SW480 (cell line): Measurements from ENCODE around the gene SGMS1.
A peak's percentile ranks its signal among the peaks of the same experiment; 100 is the strongest.
"Not testable (repeated sequence)": the region's sequence is repeated elsewhere in the genome, so short reads cannot be mapped to it uniquely, and the experiment has no call there.

Source experiments
- DNase-seq: peaks from one replicate; pipeline ENCODE4 v3.0.0-alpha.2; 2016; ENCODE audit warnings: low spot score

SGMS1 gene

DNA sequence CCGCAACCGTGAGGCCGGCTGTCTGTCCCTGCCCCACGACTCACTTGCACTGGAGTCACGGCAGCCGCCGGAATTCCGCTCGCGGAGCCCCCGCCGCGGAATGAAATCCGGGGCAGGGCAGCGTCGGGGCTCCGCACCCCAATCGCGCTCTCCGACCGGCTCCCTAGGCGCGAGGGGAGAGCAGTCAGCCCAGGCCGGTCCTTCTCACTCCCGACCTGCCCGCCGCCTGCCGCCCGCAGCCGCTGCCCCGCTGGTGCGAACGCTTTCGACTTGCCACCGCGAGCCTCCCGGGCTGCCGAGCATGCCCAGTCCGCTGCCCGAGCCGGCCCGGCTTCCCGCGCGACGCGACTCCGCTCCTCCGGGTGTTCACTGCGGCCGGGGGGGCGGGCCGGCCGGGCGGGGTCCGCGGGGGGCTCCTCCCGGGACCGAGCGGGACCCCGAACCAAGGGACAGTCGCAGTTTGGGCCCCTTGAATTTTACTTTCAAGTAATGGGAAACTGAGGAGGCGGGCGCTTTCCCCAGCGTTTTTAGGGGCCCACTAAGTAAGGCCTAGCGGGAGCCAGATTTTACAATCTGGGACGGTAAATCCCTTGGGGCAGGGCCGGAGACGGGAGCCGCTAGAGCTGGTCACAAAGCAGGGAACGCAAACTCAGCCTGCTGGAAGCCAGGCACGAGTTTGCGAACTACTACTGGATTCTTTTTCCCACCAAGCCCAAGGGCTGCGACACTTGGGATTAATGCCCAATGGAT, at the start of gene SGMS1:
TSS of gene SGMS1 (minus strand) at position 294 of the 750 bp plus-strand sequence. CDS start 279,842 bp downstream, outside the sequence.
- DNase-seq, result peak; percentile 84

DNA sequence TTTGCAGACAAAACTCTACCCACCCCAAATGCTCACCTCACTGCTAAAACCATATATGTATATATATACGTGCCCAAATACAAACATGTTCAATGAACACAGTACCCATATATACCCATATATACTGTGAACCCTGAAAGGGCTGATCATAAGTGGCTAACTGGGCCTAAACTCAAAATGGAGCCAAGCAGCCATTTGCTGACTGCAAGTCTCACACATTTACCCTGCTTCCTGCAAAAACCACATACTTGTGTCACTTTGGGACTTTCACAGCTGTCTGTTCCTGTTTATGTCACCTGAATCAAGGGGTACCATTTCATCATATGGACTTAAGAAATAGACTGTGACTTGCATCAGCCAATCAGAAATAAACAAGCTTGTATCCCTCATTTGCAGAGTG, 48.4 kb upstream of the SGMS1 start:
- DNase-seq, result not testable (repeated sequence)

DNA sequence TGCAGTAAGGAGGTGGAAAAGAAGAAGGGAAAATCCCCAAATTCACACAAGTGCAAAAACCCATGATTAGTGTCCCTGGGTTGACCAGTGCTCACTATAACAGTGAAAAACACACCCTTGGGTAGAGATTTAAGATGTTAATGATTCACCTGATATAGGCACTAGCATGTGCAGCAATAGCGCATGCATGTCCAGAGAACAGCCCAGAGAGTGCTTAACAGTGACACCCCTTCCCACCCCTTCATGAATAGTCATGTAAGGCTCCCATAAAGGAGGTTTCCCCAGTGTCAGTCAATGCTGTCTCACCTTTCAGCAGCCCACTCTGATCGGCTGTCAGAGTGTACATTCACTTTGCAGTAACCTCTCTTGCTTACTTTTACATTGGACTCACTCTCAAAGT, 47.9 kb upstream of the SGMS1 start:
- not testable (repeated sequence) for DNase-seq

DNA sequence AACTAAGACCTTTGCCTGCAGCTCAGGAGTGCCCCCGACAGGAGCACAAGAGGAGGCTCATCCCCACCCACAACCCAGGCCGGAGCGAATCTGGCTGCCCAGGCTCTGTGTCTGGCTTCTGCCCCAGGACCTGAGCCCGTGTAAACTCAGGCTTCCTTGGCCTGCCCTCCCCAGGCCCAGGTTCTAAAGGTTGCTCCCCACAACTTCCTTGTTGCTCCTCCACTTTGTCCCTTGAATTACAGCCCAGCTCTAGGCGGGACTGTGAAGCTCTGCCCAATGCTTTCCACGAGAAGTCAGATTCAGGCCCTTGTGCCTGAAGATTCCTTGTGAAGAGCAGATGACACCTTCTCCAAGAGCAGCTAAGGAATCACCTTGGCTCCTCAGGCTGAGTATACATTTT, 46.2 kb upstream of the SGMS1 start:
- DNase-seq, result not testable (repeated sequence)

DNA sequence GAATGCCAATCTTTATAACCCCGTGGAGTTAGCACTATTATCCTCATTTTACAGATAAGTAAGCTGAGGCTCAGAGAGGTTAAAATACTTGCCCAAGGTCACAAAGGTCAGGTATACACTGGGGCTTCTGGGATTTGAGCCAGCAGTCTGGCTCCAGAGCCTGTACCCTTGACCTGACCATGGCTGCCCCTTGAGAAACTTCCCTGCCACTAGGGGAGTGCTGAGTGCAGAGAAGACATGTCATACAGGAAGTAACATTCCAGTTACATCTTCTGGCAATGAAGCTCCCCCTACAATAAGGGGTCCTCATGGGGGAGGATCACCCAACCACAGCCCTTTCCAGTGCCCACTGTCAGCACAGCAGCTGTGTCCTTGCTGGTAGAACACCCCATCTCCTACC, 43.6 kb upstream of the SGMS1 start:
- DNase-seq, result not testable (repeated sequence)

DNA sequence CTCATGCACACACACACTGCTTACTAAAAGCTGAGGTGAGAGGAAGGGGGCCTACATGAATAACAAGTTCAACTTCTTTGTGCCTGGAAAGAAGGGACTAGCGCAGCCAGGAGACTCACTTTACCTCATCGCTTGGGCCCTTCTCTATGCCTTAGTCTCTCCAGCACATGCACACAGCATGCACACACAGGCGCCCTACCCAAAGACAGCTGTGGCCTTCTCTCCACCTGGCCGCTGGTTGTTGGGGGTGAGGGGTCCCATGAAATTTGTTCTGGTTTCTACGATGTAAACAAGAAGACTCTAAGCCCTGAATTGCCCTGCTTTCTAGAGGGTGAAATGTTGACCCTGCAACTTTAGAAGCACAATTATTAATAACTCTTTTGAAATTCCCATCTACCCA, 38.7 kb upstream of the SGMS1 start:
- DNase-seq, result not testable (repeated sequence)

DNA sequence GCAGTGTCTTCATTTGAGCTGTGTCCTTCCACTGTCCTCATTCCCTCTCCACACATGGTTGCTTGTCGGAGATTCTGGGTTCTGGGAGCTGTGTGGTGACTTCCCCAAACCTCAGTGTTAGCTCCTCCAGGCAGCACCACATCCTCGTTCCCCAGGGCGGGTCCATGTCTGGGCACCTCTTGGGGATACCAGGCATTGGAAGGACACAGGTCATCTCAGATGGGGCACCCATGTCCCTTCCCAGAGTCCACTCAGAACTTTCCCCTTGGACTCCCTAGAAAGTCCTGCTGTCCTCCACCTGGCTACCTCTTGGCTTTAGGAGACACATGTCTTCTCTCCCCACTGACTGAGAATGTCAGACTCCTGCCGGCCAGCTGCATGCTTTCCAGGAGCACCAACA, 37.8 kb upstream of the SGMS1 start:
- DNase-seq, result not testable (repeated sequence)

DNA sequence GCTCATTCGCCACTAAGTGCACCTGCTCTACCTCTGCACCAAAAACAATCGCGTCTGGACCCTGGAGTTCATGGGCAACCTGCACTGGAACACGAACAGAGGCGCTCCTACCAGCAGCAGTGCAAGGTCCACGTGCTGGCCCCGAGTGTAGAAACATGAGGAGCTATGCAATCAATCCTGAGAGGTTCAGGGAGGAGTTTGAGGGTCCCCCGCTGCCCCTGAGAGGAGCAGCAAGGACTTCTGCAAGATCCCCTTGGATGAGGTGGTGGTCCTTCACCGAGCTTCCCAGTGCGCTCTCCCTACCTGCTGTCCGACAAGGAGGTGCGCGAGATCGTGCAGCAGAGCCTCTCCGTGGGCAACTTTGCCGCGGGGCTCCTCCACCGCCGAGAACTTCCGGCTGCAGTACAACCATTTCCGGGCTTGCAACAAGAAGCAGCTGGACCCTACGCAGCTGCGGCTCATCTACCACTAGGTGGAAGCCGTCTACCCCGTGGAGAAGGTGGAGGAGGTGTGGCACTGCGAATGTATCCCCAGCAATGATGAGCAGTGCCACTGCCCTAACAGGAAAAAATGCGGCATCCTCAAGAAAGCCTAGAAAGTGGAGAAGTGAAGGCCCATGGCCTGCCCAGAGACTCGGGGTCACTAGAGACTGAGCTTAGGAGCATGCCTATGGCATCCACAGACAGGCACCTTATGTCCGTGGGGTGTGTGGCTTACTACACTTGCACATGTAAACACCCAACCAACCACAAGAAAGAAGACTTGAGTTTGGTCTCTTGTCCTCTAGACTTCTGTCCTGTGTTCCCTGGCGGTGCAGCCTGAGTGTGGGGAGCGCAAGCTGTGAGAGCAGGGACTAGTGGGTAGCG, 36.3 kb upstream of the SGMS1 start:
- peak; percentile 11 for DNase-seq

DNA sequence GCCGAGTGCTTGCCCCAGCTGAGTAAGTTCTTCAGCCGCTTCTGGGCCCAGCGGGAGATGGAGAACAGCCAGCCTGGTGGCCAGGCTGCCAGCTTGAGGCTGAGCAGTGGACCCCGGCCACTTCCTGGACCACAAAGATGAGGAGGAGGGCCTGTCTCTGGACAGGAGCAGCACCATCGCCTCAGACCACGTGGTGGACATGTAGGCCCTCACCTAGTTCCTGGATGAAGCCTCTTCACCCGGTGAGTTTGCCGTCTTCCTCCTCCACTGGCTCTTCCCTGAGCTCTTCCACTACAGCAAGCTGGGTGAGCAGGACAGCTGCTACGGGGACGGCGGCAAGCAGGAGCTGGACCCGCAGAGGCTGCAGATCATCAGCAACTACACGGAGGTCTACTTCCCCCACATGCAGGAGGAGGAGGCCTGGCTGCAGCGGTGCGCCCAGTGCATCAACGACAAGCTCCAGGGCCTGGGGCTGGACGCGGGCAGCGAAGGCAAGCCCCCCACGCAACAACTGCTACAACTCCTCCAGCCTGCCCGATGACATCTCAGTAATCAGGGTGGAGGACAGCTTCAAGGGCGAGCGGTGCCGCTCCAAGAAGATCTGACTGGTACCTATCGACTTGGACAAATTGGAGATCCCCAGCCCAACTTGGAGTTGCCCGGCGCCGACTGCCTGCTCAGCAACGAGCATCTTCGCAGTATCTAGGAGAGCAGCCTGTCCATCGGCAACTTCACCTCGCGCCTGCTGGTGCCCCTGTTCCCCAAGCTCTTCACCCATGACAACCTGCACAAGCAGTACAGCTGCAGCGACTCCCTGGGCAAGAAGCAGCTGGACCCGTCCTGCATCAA, 35.5 kb upstream of the SGMS1 start:
- not testable (repeated sequence) for DNase-seq

DNA sequence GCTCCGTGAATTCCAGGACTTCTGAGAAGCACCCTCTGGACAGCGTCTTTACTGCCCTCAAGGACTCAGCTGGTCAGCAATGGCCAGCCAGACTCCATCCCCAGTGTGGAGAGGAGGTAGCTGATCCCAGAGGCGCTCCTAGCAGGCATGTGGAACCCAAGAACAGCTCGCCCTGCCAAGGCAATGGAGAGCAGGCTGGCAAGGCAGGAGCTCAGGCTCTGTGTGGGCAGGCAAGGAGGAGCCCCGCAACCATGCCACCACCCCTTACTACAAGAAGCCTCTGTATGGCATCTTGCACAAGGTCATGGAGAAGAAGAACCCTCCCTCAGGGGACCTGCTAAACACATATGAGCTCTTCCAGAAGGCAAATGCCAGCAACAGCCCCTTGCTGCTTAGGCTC, 34.4 kb upstream of the SGMS1 start:
- no peak for DNase-seq

DNA sequence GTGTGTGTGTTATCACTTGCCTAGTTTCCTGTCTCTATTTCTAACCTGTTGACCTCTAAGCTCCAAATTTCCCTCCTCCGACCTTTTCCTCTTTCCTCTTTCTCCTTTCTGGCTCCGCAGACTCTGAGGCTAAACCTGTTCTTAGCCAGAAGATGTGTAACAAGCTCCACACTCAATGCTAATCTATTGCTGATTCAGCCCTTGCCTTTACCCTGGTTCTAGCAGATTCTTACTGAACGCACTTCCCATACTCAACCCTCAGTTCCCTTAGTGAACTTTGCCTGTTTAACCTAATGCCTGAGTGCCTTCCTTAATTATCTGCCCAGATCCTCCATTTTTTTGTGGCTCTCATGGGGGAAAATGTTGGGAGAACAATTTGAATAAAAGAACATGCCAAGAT, 30.0 kb upstream of the SGMS1 start:
- no peak for DNase-seq

DNA sequence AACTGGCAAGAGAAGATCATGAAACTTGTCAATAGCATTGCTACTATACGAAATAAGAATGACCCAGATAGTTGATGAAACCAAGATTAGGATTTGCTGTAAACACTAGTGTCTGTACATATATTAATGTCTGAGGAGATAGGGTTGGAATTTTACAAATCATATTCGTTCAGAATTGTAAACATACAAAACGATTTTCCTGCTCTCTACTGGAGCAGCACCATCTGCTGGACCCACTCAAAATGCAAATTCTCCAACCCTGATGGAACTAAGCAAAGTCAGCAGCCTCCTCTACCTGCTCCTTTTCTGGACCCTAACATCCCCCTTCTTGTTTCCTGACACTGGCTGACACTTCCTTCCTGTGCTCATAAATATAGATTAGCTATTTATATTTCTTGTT, 29.4 kb upstream of the SGMS1 start:
- no peak for DNase-seq

DNA sequence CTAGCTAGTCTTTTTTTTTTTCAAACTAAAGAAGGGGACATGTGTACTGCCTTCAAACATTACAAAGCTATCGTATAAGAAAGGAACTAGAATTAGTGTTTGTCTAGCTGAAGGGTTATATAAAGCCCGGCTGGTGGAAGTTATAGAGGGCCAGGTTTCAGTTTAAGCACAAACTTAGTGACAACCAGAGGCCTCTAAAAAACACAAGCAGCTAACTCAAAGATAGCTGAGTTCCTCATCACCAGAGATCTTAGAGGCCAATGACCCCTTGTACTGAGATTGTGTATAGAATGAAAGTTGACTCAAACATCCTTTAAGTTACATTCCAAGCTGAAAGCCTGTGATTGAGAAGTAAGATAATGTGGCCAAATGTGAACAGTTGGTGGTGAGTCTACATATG, 28.1 kb upstream of the SGMS1 start:
- DNase-seq, result no peak

DNA sequence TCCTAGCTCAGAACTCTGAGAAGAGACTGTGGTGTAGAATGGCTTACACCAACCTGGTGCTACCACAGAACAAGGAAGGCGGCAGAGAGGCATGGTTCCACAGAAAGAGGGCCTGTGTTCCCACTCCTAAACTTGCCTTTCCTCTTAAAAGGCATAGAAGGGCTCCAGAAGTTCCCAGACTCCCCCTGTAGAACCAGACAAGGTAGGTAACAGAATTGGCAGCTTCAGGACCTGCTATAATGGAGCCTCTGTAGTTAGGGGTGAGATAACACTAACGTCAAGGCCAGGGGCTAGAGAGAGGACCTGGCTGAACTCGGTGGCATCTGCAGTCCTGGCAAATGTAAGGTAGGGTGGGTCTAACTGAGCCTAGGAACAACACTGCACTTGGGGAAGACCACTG, 26.7 kb upstream of the SGMS1 start:
- no peak for DNase-seq

DNA sequence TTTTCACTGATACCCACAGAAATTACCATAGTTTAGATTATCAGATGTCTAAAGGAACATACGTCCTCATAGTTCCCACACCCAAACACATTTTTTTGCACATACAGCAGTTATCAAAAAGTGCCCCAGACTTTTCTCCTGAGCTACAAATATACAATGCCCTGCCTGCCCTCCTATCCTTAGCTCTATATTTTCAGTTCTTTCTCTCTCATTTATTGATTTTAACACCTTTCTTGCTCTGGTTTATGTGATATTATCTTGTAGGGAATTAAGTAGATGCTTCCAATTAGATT, 25.1 kb upstream of the SGMS1 start:
- DNase-seq, result no peak

DNA sequence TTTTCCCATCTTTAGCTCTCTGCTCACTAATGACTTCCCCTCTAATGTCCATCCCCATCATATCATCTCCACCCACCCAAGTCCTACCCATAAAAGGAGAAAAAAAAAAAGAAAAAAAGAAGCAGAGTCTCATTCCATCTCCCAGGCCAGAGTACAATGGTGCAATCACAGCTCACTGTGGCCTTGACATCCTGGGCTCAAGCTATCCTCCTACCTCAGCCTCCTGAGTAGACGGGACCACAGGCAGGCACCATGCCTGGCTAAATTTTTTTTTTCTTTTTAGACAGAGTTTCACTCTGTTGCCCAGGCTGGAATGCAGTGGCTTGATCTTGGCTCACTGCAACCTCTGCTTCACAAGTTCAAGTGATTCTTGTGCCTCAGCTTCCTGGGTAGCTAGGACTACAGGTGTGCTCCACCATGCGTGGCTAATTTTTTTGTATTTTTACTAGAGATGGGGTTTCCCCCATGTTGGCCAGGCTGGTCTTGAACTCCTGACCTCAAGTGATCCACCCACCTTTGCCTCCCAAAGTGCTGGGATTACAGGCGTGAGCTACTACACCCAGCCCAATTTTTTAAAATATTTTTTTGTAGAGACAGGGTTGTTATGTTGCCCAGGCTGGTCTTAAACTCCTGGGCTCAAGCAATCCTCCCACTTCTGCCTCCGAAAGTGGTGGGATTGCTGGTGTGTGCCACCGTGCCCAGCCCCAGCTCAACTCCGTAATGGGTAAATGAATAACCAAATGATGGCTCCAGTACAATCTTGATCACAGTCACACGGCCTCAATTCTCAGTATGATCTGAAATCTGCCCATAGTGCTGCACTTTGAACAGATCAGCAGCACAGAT, 24.6 kb upstream of the SGMS1 start:
- no peak for DNase-seq

DNA sequence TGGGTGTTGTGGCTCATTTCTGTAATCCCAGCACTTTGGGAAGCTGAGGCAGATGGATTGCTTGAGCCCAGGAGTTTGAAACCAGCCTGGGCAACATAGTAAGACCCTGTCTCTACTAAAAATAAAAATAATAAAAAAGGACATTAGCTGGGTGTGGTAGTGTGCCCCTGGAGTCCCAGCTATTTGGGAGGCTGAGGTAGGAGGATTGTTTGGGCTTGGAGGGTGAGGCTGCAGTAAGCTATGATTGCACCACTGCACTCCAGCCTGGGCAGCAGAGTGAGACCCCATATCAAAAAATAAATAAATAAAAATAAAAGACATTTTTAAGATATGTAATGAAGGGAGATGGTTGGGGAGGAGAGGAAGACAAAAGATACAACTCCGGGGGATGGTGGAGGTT, 23.6 kb upstream of the SGMS1 start:
- DNase-seq, result not testable (repeated sequence)

DNA sequence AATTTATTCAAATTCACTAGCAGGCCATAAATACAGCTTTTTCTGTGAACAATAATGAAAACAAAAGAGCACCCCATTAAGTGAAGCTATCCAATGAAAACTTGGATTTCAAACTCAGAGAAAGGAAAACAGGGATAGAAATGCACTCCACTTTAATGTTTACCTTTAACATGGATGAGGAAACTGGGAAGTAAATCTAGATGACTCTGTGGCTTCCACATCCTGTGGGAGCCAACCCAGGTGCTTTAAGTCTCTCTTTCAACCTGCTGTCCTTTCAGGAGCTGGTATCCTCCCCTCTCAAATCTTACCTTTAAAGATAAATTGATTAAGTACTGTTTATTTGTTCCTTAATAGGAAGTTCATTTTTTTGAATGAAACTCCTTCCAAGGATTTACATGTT, 21.5 kb upstream of the SGMS1 start:
- DNase-seq, result no peak

DNA sequence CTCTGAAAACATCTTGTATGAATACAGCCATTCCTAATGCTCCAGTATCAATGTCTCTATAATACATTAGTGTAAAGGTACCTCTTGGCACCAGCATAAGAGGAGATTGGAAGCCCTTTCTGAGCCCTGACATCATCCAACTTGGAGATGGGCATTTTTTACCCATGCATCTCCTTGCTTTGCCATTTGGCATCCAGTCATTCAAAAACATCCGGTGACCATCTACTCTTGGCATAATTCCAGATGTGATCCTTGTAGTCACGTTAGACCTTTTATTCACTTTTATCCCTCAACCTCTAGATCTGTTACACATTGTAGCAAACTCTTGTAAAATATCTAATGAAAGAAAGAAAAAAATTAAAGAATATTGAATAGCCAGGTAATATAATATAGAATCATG, 17.9 kb upstream of the SGMS1 start:
- no peak for DNase-seq

DNA sequence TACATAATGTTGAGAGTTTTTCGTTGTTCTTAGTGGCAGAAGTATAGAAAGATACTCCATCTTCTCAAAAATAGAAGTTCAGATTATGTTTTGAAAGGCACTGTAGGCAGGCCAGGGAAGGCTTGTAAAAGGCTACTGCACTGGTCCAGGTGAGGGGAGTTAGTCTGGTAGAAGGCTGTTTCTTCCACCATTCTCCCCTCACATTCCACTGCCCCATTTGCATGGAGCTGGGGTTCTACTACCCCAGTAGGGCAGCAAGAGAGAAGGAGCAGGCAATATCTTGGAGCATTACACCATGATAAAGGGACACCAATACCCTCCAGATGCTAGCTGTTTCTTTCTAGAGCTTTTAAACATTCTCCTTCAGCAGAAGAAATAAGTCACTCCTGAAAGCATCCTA, 16.5 kb upstream of the SGMS1 start:
- DNase-seq, result no peak
